Stimulated activated memory B cell treated with anti-CD40 and anti-IgM and Interleukin-4, amounts not matched to agents 10 μg/mL and 1 μg/mL and 100 μg/mL, for 72 hours (primary cell): ENCODE results near the gene ZBTB46.
A peak's percentile ranks its signal among the peaks of the same experiment; 100 is the strongest.

Source experiments
- ATAC-seq: fragments of 150-1000 bp; cut with Tn5 transposase; 2 replicates; pipeline ENCODE4 v1.10.0; 2021
- H3K27ac Mint-ChIP-seq: one replicate; pipeline ENCODE4 v1.8.0; 2022; ENCODE audit warnings: mild to moderate bottlenecking, mixed read lengths
- H3K27me3 Mint-ChIP-seq: one replicate; pipeline ENCODE4 v1.8.0; 2022; ENCODE audit warnings: mixed read lengths
- H3K36me3 Mint-ChIP-seq: one replicate; pipeline ENCODE4 v1.8.0; 2022; ENCODE audit warnings: mixed read lengths
- H3K4me1 Mint-ChIP-seq: one replicate; pipeline ENCODE4 v1.8.0; 2022; ENCODE audit warnings: mixed read lengths
- H3K4me3 Mint-ChIP-seq: one replicate; pipeline ENCODE4 v1.8.0; 2022; ENCODE audit warnings: mild to moderate bottlenecking, moderate library complexity, mixed read lengths
- H3K9me3 Mint-ChIP-seq: one replicate; pipeline ENCODE4 v1.8.0; 2022; ENCODE audit warnings: mixed read lengths

ZBTB46 gene

GRCh38 chr20:63748934-63749270 lies 82.2 kb downstream of the ZBTB46 start:
- Mint-ChIP-seq H3K4me3 (no peak overlapping the region), H3K9me3 (peaks cover 2% of the 10 kb centered on the region), H3K36me3 (no peaks in the 10 kb centered on the region), H3K4me1 (no peaks in the 10 kb centered on the region), H3K27ac (no peak overlapping the region), H3K27me3 (no peaks in the 10 kb centered on the region)
- no peak for ATAC-seq

- no peak for ATAC-seq
- no peaks in the 10 kb centered on the region for H3K4me1 Mint-ChIP-seq
- no peaks in the 10 kb centered on the region for H3K27me3 Mint-ChIP-seq
- H3K36me3 Mint-ChIP-seq = no peaks in the 10 kb centered on the region
- no peak overlapping the region for H3K4me3 Mint-ChIP-seq
- no peak overlapping the region for H3K27ac Mint-ChIP-seq
- H3K9me3 Mint-ChIP-seq = peaks cover 2% of the 10 kb centered on the region
These were observed 82.8 kb downstream of the ZBTB46 start for GRCh38 chr20:63748070-63748933.

GRCh38 chr20:63747622-63748069 lies 83.4 kb downstream of the ZBTB46 start:
- Mint-ChIP-seq H3K4me3 (no peak overlapping the region), H3K27ac (no peak overlapping the region), H3K4me1 (no peaks in the 10 kb centered on the region), H3K27me3 (no peaks in the 10 kb centered on the region), H3K36me3 (no peaks in the 10 kb centered on the region), H3K9me3 (peaks cover 2% of the 10 kb centered on the region)
- ATAC-seq = peak; percentile 13

DNA sequence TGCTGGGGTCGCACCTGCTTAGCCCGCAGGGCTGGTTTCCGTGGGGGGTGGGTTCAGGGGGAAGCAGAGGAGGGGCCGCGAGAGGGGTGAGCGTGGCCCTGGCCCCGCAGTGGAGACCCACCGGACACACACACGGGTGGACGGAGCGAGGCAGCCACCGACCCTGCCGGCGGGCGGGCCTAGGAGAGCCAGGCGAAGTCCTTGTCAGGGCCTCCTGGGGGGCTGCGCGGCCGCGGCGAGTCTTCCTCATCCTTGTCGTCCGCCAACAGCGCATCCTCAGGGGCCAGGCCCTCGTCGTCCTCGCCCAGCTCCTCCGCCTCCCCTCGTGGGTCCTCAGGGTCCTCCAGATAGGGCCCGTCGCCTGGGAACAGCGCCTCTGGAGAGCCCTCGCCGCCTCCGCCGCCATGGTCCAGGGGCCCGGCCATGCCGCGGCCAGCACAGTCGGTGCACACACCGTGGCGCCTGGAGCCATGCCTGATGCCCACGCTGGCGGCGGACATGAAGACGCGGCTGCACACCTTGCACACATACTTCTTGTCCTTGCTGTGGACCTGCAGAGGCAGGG lies 84.2 kb downstream of the ZBTB46 start:
- no peaks in the 10 kb centered on the region for H3K36me3 Mint-ChIP-seq
- H3K27me3 Mint-ChIP-seq = no peaks in the 10 kb centered on the region
- H3K4me3 Mint-ChIP-seq = no peak overlapping the region
- no peak overlapping the region for H3K27ac Mint-ChIP-seq
- H3K9me3 Mint-ChIP-seq = no peaks in the 10 kb centered on the region
- no peaks in the 10 kb centered on the region for H3K4me1 Mint-ChIP-seq
- no peak for ATAC-seq

DNA sequence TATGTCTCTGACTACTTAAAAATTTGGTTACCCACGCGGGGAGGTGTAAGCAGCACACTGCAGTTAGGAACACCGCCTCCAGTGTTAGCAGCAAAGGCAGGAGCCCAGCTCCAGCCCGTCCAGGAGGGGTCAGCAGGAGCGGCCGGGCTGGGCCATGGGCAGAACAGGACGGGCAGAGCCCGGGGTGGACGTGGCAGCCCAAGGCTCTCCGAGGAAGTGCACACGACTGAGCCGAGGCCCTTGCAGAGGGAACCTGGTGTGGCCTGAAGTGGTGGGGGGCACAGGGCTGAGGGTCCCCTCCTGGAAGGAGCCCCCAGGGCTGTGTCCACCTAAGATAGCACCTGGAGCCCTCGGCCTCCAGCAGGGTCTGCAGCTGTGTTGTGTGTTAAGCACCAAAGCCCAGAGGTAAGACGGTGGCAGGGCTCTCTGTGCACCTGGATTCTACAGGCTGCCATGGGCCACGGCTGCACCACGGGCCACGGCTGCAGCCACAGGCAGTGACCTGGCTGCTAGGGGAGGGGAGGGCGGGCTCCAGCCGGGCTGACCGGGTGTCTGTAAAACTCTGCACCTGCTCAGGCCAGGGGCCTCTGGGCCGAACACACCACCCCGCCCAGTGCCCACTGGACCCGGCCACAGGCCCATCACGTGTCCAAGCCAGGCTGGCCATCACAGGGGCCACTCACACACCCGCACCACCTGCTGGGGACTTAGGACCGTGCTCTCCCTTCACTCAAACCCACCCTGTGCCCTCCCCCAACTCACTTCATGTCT lies 84.9 kb downstream of the ZBTB46 start:
- Mint-ChIP-seq H3K36me3 (no peaks in the 10 kb centered on the region), H3K9me3 (no peaks in the 10 kb centered on the region), H3K4me1 (no peaks in the 10 kb centered on the region), H3K27me3 (no peaks in the 10 kb centered on the region), H3K4me3 (no peak overlapping the region), H3K27ac (no peak overlapping the region)
- ATAC-seq = no peak

DNA sequence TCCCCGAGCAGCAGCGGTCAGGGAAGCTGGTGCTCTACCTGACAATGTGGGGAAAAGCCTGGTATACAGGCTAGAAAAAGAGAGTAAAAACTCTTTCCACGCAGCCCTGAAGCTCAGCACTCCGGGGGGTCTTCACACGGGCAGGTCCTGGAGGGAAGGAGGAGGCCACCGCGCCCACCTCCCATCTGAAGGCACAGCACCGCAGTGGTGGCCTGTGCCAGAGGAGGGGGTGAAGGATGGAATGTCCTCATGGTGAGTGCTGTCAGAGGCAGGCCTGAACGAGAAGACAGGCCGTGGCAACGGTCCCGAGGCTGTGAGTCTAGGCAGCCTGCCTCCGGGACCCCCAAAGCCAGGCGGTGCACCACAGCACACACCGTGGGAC lies 85.6 kb downstream of the ZBTB46 start:
- no peak overlapping the region for H3K27ac Mint-ChIP-seq

DNA sequence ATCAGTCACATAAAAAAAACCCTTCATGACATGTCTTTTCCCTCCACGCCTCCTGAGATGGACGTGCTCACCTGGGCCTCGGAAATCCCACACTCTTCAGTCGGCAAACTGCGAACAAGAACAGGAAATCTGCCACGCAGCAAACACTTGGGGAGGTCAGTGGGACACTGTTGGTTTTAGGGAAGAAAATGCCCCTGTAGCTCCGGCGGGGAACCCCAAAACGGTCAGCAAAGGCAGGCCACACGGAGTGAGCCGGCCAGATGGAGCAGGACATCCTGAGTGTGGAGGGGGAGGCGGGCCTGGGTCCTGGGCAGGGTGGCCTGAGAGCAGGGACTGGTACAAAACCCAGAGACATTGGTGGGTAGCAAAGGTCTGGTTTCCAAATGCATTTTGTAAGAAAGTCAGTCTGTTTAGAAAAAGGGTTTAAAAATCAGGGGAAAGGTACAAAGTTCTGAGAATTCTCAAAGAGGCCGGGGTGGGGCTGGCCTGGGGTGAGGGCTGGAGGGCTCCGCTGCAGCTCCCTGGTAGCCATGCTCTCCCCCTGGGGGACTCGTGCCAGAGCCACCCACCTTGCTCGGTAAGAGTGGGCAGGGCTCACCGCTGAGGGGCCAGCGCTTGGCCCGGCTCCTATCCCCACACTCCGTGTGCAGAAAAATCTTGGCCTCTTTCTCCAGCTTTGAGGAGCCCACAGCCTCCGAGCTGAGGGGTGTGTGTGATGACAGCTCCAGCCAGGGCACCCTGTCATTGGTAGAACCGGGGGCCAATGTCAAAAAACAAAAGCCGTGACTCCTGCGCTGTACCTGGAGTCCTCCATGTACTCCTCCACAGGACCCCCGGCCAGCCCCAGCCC lies 86.3 kb downstream of the ZBTB46 start:
- Mint-ChIP-seq H3K27me3 (no peaks in the 10 kb centered on the region), H3K4me3 (no peak overlapping the region), H3K27ac (no peak overlapping the region), H3K9me3 (no peaks in the 10 kb centered on the region), H3K36me3 (no peaks in the 10 kb centered on the region), H3K4me1 (no peaks in the 10 kb centered on the region)
- ATAC-seq = no peak

More for the DNA sequence above, 85.6 kb downstream of the ZBTB46 start:
- no peaks in the 10 kb centered on the region for H3K36me3 Mint-ChIP-seq
- H3K9me3 Mint-ChIP-seq = no peaks in the 10 kb centered on the region
- no peak overlapping the region for H3K4me3 Mint-ChIP-seq
- no peaks in the 10 kb centered on the region for H3K4me1 Mint-ChIP-seq
- H3K27me3 Mint-ChIP-seq = no peaks in the 10 kb centered on the region
- no peak for ATAC-seq

GRCh38 chr20:63744158-63744557 lies 86.9 kb downstream of the ZBTB46 start:
- Mint-ChIP-seq H3K27me3 (no peaks in the 10 kb centered on the region), H3K27ac (no peak overlapping the region), H3K4me3 (no peak overlapping the region), H3K9me3 (no peaks in the 10 kb centered on the region), H3K4me1 (no peaks in the 10 kb centered on the region), H3K36me3 (no peaks in the 10 kb centered on the region)
- ATAC-seq = no peak

GRCh38 chr20:63743210-63743970 lies 87.7 kb downstream of the ZBTB46 start:
- ATAC-seq = no peak
- Mint-ChIP-seq H3K27ac (no peak overlapping the region), H3K4me1 (peaks cover 4% of the 10 kb centered on the region), H3K4me3 (no peak overlapping the region), H3K27me3 (no peaks in the 10 kb centered on the region), H3K36me3 (no peaks in the 10 kb centered on the region), H3K9me3 (no peaks in the 10 kb centered on the region)

DNA sequence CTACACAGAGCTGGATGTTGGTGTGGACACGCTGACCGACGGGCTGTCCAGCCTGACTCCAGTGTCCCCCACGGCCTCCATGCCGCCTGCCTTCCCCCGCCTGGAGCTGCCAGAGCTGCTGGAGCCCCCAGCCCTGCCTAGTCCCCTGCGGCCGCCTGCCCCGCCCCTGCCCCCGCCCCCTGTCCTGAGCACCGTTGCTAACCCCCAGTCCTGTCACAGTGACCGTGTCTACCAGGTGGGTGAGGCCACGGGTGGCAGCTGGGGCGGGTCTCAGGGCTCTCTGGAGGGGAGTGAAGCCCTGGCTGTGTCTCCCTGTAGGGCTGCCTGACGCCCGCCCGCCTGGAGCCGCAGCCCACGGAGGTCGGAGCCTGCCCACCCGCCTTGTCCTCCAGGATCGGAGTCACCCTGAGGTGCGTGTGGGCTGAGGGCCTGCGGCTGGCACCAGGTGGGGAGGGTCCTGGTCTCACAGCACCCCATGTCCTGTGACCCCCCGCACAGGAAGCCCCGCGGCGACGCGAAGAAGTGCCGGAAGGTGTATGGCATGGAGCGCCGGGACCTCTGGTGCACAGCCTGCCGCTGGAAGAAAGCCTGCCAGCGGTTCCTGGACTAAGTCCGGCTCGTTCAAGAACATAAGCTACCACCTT lies 88.6 kb downstream of the ZBTB46 start:
- Mint-ChIP-seq H3K36me3 (no peaks in the 10 kb centered on the region), H3K4me1 (peaks cover 6% of the 10 kb centered on the region), H3K27me3 (no peaks in the 10 kb centered on the region), H3K4me3 (no peak overlapping the region), H3K27ac (no peak overlapping the region), H3K9me3 (no peaks in the 10 kb centered on the region)
- no peak for ATAC-seq

DNA sequence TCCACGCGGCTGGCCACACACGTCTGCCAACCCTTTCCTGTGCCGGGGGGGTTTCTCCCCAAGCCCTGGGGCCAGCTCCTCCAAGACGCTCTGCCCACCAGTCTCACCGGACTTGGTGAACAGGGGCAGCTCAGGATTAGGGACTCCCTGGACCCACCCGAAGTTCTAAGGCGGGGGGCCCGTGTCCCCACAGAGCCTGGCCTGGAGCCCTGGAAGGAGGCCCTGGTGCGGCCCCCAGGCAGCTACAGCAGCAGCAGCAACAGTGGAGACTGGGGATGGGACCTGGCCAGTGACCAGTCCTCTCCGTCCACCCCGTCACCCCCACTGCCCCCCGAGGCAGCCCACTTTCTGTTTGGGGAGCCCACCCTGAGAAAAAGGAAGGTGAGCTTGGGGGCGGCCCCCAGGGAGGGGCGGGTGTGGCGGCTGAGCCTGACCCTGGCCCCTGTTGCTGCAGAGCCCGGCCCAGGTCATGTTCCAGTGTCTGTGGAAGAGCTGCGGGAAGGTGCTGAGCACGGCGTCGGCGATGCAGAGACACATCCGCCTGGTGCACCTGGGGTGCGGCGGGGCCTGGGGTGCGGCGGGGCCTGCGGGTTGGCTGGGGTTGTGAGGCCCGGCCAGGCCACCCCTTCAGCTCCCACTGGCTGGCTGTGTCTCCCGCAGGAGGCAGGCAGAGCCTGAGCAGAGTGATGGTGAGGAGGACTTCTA lies 89.2 kb downstream of the ZBTB46 start:
- H3K27me3 Mint-ChIP-seq = no peaks in the 10 kb centered on the region
- no peaks in the 10 kb centered on the region for H3K9me3 Mint-ChIP-seq
- H3K4me3 Mint-ChIP-seq = peak overlapping the region; percentile 50
- H3K4me1 Mint-ChIP-seq = peaks cover 12% of the 10 kb centered on the region
- no peak for ATAC-seq
- no peak overlapping the region for H3K27ac Mint-ChIP-seq
- no peaks in the 10 kb centered on the region for H3K36me3 Mint-ChIP-seq

- Mint-ChIP-seq H3K36me3 (no peaks in the 10 kb centered on the region), H3K4me3 (peak overlapping the region; percentile 50), H3K9me3 (no peaks in the 10 kb centered on the region), H3K27me3 (no peaks in the 10 kb centered on the region), H3K27ac (no peak overlapping the region), H3K4me1 (peaks cover 17% of the 10 kb centered on the region)
- no peak for ATAC-seq
These were observed 89.7 kb downstream of the ZBTB46 start for GRCh38 chr20:63741354-63741675.

GRCh38 chr20:63740627-63741353 lies 90.3 kb downstream of the ZBTB46 start:
- no peak for ATAC-seq
- peaks cover 22% of the 10 kb centered on the region for H3K4me1 Mint-ChIP-seq
- H3K36me3 Mint-ChIP-seq = no peaks in the 10 kb centered on the region
- H3K9me3 Mint-ChIP-seq = no peaks in the 10 kb centered on the region
- H3K4me3 Mint-ChIP-seq = peak overlapping the region; percentile 60
- no peak overlapping the region for H3K27ac Mint-ChIP-seq
- H3K27me3 Mint-ChIP-seq = no peaks in the 10 kb centered on the region
